Adipocyte (in vitro differentiated cells): Measurements from ENCODE around the gene AZIN2.
A peak's percentile ranks its signal among the peaks of the same experiment; 100 is the strongest.
"Not testable (repeated sequence)": the region's sequence is repeated elsewhere in the genome, so short reads cannot be mapped to it uniquely, and the experiment has no call there.

Experiments
- DNase-seq: peaks from one replicate; pipeline ENCODE4 v3.0.0-alpha.2; 2015; ENCODE audit warnings: low read depth
- H3K27me3 ChIP-seq: replicated peaks from 2 replicates; pipeline ENCODE4 v1.7.0; 2013; ENCODE audit warnings: mild to moderate bottlenecking, low read length, moderate library complexity; ENCODE audit not compliant: control insufficient read depth, insufficient read depth
- H3K36me3 ChIP-seq: 2 replicates; pipeline ENCODE4 v1.7.0; 2013; ENCODE audit warnings: low read length, mild to moderate bottlenecking, moderate library complexity; ENCODE audit not compliant: control insufficient read depth, insufficient read depth, severe bottlenecking
- H3K4me1 ChIP-seq: 2 replicates; pipeline ENCODE4 v1.7.0; 2013; ENCODE audit warnings: mild to moderate bottlenecking, low read length, moderate library complexity; ENCODE audit not compliant: control insufficient read depth, insufficient read depth
- H3K4me3 ChIP-seq: 2 replicates; pipeline ENCODE4 v1.7.0; 2013; ENCODE audit warnings: mild to moderate bottlenecking, low read length, moderate library complexity
- H3K9ac ChIP-seq: 2 replicates; pipeline ENCODE4 v1.7.0; 2013; ENCODE audit warnings: mild to moderate bottlenecking, low read length, moderate library complexity
- H3K9me3 ChIP-seq: 2 replicates; pipeline ENCODE4 v1.7.0; 2013; ENCODE audit warnings: mild to moderate bottlenecking, low read length, moderate library complexity; ENCODE audit not compliant: control insufficient read depth

Gene AZIN2

DNA sequence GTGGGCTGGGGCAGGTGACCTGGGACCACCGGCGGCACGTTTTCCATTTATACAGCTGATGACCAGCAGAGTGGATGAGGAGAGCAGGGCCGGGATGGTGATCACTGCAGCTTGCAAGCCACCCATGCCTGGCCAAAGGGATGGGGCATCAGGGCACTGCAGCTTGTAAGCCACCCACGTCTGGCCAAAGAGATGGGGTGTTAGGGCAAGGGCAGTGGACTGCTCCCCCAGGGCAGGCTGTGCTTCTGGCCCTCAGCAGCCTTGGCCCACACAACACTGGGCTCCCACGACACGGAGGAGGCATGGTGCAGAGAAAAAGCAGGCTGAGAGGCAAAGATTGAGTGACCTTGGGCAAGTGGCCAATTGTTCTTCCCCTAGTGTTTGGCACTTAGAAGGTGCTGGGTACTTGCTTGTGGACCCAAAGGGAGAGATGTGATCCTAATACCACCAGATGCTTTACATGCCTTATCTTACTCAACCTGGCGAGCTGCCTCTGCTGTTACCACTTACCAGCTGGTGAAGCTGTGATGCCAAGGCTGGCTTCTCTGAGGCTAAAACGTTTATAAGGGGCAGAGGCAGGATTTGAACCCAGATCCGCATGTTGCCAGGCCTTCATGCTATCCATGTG is 52.6 kb downstream of the AZIN2 start:
- no peaks in the 10 kb centered on the region for H3K36me3 ChIP-seq
- no peak overlapping the region for H3K9ac ChIP-seq
- no peaks in the 10 kb centered on the region for H3K4me1 ChIP-seq
- H3K4me3 ChIP-seq = no peak overlapping the region
- no peak for DNase-seq
- H3K9me3 ChIP-seq = no peaks in the 10 kb centered on the region
- H3K27me3 ChIP-seq = peaks cover 3% of the 10 kb centered on the region

DNA sequence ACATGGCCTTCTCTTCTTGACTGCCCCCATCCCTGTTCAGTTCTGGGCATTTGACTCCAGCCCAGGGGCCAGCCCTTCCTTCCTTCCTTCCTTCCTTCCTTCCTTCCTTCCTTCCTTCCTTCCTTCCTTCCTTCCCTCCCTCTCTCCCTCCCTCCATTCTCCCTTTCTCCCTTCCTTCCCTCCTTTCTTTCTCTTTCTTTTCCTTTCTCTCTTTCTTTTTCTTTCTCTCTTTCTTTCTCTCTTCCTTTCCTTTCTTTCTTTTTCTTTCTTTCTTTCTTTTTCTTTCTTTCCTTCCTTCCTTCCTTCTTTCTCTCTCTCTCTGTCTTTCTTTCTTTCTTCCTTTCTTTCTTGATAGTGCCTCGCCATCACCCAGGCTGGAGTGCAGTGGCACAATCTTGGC is 55.1 kb downstream of the AZIN2 start:
- not testable (repeated sequence) for H3K4me3 ChIP-seq

GRCh38 chr1:33137800-33138199 is 56.8 kb downstream of the AZIN2 start:
- Histone ChIP-seq H3K36me3 (no peaks in the 10 kb centered on the region), H3K9me3 (no peaks in the 10 kb centered on the region), H3K27me3 (peaks cover 3% of the 10 kb centered on the region), H3K4me1 (peaks cover 9% of the 10 kb centered on the region), H3K9ac (no peak overlapping the region), H3K4me3 (no peak overlapping the region)
- peak; percentile 70 for DNase-seq

More for the DNA sequence above, 55.1 kb downstream of the AZIN2 start:
- H3K36me3 ChIP-seq, H3K27me3 ChIP-seq, H3K4me1 ChIP-seq, H3K9ac ChIP-seq, H3K9me3 ChIP-seq, DNase-seq: not testable (repeated sequence)

GRCh38 chr1:33140153-33141149 is 59.5 kb downstream of the AZIN2 start:
- Histone ChIP-seq H3K9ac (no peak overlapping the region), H3K4me3 (no peak overlapping the region), H3K36me3 (no peaks in the 10 kb centered on the region), H3K4me1 (peaks cover 21% of the 10 kb centered on the region), H3K9me3 (no peaks in the 10 kb centered on the region), H3K27me3 (no peaks in the 10 kb centered on the region)
- DNase-seq = peak; percentile 49

DNA sequence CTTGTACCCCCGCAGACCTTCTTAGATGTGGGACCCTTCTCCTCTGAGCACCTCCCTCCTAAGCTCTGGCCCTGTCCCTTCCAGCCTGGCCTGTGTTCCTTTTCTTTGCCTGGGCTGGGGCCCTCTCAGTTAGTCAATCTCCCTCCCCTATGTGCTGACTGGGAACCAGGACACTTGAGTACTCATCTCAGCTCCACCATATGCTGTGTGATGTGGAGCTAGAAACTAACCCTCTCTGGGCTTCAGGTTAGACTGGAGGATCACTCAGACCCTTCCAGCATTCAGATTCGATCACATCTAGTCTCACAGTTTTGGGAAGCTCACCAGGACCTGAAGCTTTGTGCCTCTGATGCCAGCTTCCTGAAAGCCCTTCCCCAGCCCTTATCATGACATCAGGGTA is 60.3 kb downstream of the AZIN2 start:
- no peak for DNase-seq
- Histone ChIP-seq H3K27me3 (no peaks in the 10 kb centered on the region), H3K9me3 (no peaks in the 10 kb centered on the region)

GRCh38 chr1:33141781-33142180 is 60.8 kb downstream of the AZIN2 start:
- H3K9me3 ChIP-seq = no peaks in the 10 kb centered on the region
- no peak overlapping the region for H3K4me3 ChIP-seq
- DNase-seq = no peak
- no peaks in the 10 kb centered on the region for H3K27me3 ChIP-seq
- H3K4me1 ChIP-seq = peaks cover 21% of the 10 kb centered on the region
- H3K36me3 ChIP-seq = peaks cover 2% of the 10 kb centered on the region
- H3K9ac ChIP-seq = no peak overlapping the region

More for the DNA sequence above, 60.3 kb downstream of the AZIN2 start:
- no peak overlapping the region for H3K4me3 ChIP-seq
- H3K36me3 ChIP-seq = no peaks in the 10 kb centered on the region
- H3K4me1 ChIP-seq = peaks cover 21% of the 10 kb centered on the region
- H3K9ac ChIP-seq = no peak overlapping the region

- no peak for DNase-seq
- Histone ChIP-seq H3K4me3 (peak overlapping the region; percentile 13), H3K4me1 (peaks cover 21% of the 10 kb centered on the region), H3K9me3 (no peaks in the 10 kb centered on the region), H3K36me3 (peaks cover 8% of the 10 kb centered on the region), H3K9ac (no peak overlapping the region), H3K27me3 (no peaks in the 10 kb centered on the region)
These were observed 61.6 kb downstream of the AZIN2 start for GRCh38 chr1:33142483-33143064.

- Histone ChIP-seq H3K27me3 (no peaks in the 10 kb centered on the region), H3K9ac (no peak overlapping the region)
These were observed 62.2 kb downstream of the AZIN2 start for GRCh38 chr1:33143176-33143575.

DNA sequence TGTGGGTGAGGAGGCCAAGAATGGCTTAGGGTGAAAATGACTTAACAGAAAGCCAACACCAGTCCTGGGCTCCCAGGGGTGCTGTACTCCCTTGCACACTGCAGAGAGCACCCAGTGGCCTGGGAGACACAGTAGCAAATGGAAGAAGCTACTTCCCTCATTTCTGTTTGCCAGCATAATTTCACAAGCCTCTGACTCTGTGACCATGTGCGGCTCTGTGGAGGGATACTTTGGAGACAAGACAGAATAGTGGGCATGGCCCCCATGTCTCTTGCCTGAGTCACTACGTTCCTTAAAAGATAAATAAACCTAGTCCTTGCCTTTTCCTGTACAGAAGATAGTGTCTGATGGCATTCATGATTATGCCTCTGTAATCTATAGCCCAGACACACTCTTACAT is 62.7 kb downstream of the AZIN2 start:
- no peaks in the 10 kb centered on the region for H3K9me3 ChIP-seq
- H3K4me1 ChIP-seq = peaks cover 21% of the 10 kb centered on the region
- no peaks in the 10 kb centered on the region for H3K27me3 ChIP-seq
- peak; percentile 78 for DNase-seq
- H3K36me3 ChIP-seq = peaks cover 8% of the 10 kb centered on the region
- H3K9ac ChIP-seq = no peak overlapping the region
- H3K4me3 ChIP-seq = peak overlapping the region; percentile 31

More at GRCh38 chr1:33143176-33143575, 62.2 kb downstream of the AZIN2 start:
- Histone ChIP-seq H3K4me1 (peaks cover 21% of the 10 kb centered on the region), H3K36me3 (peaks cover 8% of the 10 kb centered on the region), H3K9me3 (no peaks in the 10 kb centered on the region), H3K4me3 (peak overlapping the region; percentile 31)
- peak; percentile 51 for DNase-seq

- Histone ChIP-seq H3K9ac (no peak overlapping the region), H3K4me3 (no peak overlapping the region), H3K4me1 (peaks cover 21% of the 10 kb centered on the region), H3K27me3 (no peaks in the 10 kb centered on the region), H3K9me3 (no peaks in the 10 kb centered on the region), H3K36me3 (peaks cover 8% of the 10 kb centered on the region)
- DNase-seq = no peak
These were observed 65.0 kb downstream of the AZIN2 start for GRCh38 chr1:33146003-33146402.
